Measurements from ENCODE around the gene PLXNC1. TPM values are rescaled to one million over a fixed set of nuclear protein-coding genes. Genes with fewer than 3 reads are reported as not detected.

Gene PLXNC1
- polyA plus RNA-seq, 3 donors from 2014 or later, result 2.3 to 3.3 (median 2.5) TPM

GRCh38 chr12:94184995-94185719, 36.8 kb downstream of the PLXNC1 start:
- peaks cover 0 to 7% (median 7%) of the 10 kb centered on the region in 3 donors for H3K27me3 Mint-ChIP-seq (ENCODE audit: low read depth in 3 of 3)
- no peak overlapping the region for H3K27ac Mint-ChIP-seq
- DNase-seq, result no peak
- H3K9me3 Mint-ChIP-seq, result no peaks in the 10 kb centered on the region
- H3K4me1 Mint-ChIP-seq, result peaks cover 17 to 31% of the 10 kb centered on the region in 2 donors
- no peak overlapping the region for H3K4me3 Mint-ChIP-seq
- peaks cover 8 to 11% (median 9%) of the 10 kb centered on the region in 3 donors for H3K36me3 Mint-ChIP-seq

GRCh38 chr12:94185801-94186200, 37.4 kb downstream of the PLXNC1 start:
- peaks cover 10 to 25% of the 10 kb centered on the region in 2 donors for H3K4me1 Mint-ChIP-seq
- no peak for DNase-seq
- no peak overlapping the region for H3K27ac Mint-ChIP-seq
- H3K9me3 Mint-ChIP-seq, result no peaks in the 10 kb centered on the region
- peaks cover 0 to 6% (median 5%) of the 10 kb centered on the region in 3 donors for H3K27me3 Mint-ChIP-seq (ENCODE audit: low read depth in 3 of 3)
- H3K4me3 Mint-ChIP-seq, result no peak overlapping the region
- H3K36me3 Mint-ChIP-seq, result peaks cover 11 to 14% (median 11%) of the 10 kb centered on the region in 3 donors

DNA sequence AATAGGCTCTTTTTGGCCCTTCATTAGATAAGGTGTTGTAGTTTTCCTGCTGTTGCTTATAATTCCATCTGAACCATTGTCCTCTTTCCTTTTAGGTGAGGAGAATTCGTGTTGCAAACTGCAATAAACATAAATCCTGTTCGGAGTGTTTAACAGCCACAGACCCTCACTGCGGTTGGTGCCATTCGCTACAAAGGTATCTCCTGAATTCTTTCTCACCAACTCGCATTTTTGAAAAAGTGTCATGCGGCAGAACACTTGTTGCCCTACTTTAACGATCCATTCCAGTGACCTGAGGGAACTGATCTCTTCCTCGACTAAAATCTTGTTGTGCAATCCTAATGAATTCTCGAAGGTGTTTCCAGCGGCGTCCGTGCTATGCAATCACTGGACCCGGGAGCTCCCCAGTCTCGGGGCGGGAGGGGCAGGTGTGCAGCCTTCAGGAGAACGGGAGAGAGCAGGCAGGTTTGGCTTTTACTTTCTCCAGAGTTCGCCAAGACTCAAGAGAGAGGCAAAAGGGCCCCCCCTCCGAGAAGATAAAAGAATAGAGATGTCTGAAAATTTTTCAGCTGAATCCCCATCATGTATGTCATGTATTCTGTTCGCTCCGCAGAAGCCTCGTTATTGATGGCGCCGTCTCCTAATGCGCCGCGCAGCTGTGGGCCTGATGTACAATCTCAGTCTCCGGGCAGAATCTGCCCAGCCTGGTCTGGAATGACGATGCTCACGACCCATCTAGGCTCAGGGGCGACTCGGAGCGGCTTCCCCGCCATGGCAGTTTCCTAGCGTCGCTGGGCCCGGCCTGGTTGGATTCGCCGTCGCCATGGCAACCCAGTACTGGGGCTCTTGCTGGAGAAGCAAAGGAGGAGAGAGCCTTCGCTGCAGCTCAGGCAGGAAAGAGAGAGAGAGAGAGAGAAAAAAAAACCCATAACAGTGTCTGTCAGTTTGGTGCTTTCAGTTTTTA, 38.2 kb downstream of the PLXNC1 start:
- no peak for DNase-seq
- H3K27ac Mint-ChIP-seq, result peak overlapping the region in 1 of 6 donors; percentile 66

DNA sequence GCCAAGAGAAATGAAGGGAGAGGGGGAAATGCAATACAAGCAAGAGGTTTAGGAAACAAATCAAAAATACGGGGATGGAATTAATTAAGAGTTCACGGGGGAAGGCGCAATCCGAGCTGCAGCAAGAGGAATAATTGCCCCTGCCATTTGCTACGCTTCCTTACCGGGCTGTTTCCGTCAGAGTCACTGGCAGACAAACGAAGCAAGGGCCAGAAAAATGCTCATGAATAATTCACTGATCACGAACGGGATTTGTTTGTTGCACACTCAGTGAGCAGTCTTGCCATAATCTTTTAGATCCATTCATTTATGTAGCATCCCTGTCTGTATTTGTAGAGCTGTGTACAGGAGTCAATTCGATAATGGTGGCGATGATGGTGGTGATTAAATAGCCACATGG, 39.0 kb downstream of the PLXNC1 start:
- peaks cover 0 to 12% of the 10 kb centered on the region in 2 donors for H3K4me1 Mint-ChIP-seq
- H3K27me3 Mint-ChIP-seq (ENCODE audit: low read depth in 3 of 3), result peaks cover 0 to 3% (median 0%) of the 10 kb centered on the region in 3 donors
- H3K27ac Mint-ChIP-seq, result no peak overlapping the region
- no peaks in the 10 kb centered on the region for H3K9me3 Mint-ChIP-seq
- DNase-seq, result no peak
- H3K36me3 Mint-ChIP-seq, result peaks cover 12 to 22% (median 15%) of the 10 kb centered on the region in 3 donors
- no peak overlapping the region for H3K4me3 Mint-ChIP-seq

More for the DNA sequence above, 38.2 kb downstream of the PLXNC1 start:
- Mint-ChIP-seq H3K9me3 (no peaks in the 10 kb centered on the region), H3K36me3 (peaks cover 11 to 17% (median 12%) of the 10 kb centered on the region in 3 donors), H3K4me1 (peaks cover 4 to 17% of the 10 kb centered on the region in 2 donors), H3K4me3 (no peak overlapping the region), H3K27me3 (ENCODE audit: low read depth in 3 of 3) (peaks cover 0 to 3% (median 2%) of the 10 kb centered on the region in 3 donors)

- peaks cover 0 to 4% (median 0%) of the 10 kb centered on the region in 3 donors for H3K27me3 Mint-ChIP-seq (ENCODE audit: low read depth in 3 of 3)
- H3K9me3 Mint-ChIP-seq, result no peaks in the 10 kb centered on the region
- H3K4me3 Mint-ChIP-seq, result peak overlapping the region in 1 of 5 donors; percentile 0
- DNase-seq, result no peak
- peaks cover 19 to 35% (median 21%) of the 10 kb centered on the region in 3 donors for H3K36me3 Mint-ChIP-seq
- H3K4me1 Mint-ChIP-seq, result peaks cover 23 to 32% of the 10 kb centered on the region in 2 donors
- no peak overlapping the region for H3K27ac Mint-ChIP-seq
These were observed 42.2 kb downstream of the PLXNC1 start for GRCh38 chr12:94190623-94191022.

GRCh38 chr12:94191023-94191422, 42.6 kb downstream of the PLXNC1 start:
- H3K4me3 Mint-ChIP-seq, result no peak overlapping the region
- H3K27me3 Mint-ChIP-seq (ENCODE audit: low read depth in 3 of 3), result peaks cover 0 to 4% (median 0%) of the 10 kb centered on the region in 3 donors
- H3K27ac Mint-ChIP-seq, result no peak overlapping the region
- no peaks in the 10 kb centered on the region for H3K9me3 Mint-ChIP-seq
- H3K4me1 Mint-ChIP-seq, result peaks cover 24 to 36% of the 10 kb centered on the region in 2 donors
- H3K36me3 Mint-ChIP-seq, result peaks cover 20 to 35% (median 23%) of the 10 kb centered on the region in 3 donors
- DNase-seq, result no peak

GRCh38 chr12:94191811-94192210, 43.4 kb downstream of the PLXNC1 start:
- DNase-seq, result no peak
- H3K27me3 Mint-ChIP-seq (ENCODE audit: low read depth in 3 of 3), result peaks cover 0 to 4% (median 0%) of the 10 kb centered on the region in 3 donors
- H3K4me3 Mint-ChIP-seq, result no peak overlapping the region
- peaks cover 24 to 39% of the 10 kb centered on the region in 2 donors for H3K4me1 Mint-ChIP-seq
- H3K9me3 Mint-ChIP-seq, result no peaks in the 10 kb centered on the region
- H3K36me3 Mint-ChIP-seq, result peaks cover 15 to 30% (median 25%) of the 10 kb centered on the region in 3 donors
- no peak overlapping the region for H3K27ac Mint-ChIP-seq

DNA sequence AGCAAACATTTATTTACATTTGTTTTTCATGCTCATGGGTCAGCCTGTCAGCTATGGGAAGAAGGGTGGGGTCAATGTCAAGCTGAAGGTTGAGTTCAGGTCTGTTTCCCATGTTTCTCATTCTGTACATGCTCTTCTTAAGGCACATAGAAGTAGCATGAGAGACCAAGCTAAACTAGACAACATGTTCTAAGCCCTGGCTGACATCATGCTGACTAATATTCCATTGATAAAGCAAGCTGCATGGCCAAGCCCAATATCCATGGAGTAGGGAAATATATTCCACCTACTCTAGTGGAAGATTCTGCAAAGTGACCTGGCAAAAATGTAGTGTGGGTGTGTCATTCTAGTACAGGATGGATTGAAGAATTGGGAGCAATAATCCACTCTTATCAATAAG, 44.1 kb downstream of the PLXNC1 start:
- Mint-ChIP-seq H3K36me3 (peaks cover 15 to 30% (median 25%) of the 10 kb centered on the region in 3 donors), H3K4me3 (no peak overlapping the region), H3K9me3 (no peaks in the 10 kb centered on the region), H3K27me3 (ENCODE audit: low read depth in 3 of 3) (peaks cover 0 to 4% (median 0%) of the 10 kb centered on the region in 3 donors), H3K27ac (no peak overlapping the region), H3K4me1 (peaks cover 24 to 39% of the 10 kb centered on the region in 2 donors)
- no peak for DNase-seq

DNA sequence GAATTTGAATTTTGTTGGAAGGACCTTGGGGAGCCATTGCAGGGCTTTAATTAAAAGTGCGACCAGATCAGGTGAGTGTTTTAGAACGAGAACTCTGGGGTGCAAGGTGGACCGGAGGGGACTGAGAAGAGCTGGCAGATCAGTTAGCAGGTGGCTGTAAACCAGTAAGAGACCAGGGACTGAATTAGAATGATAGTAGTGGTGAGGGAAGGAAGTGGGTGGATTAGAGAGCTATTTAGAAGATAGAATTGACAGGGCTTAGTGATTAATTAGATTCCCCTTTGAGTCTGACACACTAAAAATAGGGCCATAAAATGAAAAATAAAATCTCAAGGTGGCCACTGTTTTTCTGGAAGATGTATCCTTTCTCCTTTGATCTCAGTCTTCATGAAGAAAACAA, 44.8 kb downstream of the PLXNC1 start:
- H3K4me1 Mint-ChIP-seq, result peaks cover 24 to 39% of the 10 kb centered on the region in 2 donors
- no peak overlapping the region for H3K4me3 Mint-ChIP-seq
- peaks cover 0 to 4% (median 0%) of the 10 kb centered on the region in 3 donors for H3K27me3 Mint-ChIP-seq (ENCODE audit: low read depth in 3 of 3)
- peak overlapping the region in 2 of 6 donors; percentile 24 to 41 for H3K27ac Mint-ChIP-seq
- peaks cover 15 to 30% (median 25%) of the 10 kb centered on the region in 3 donors for H3K36me3 Mint-ChIP-seq
- no peaks in the 10 kb centered on the region for H3K9me3 Mint-ChIP-seq
- no peak for DNase-seq

DNA sequence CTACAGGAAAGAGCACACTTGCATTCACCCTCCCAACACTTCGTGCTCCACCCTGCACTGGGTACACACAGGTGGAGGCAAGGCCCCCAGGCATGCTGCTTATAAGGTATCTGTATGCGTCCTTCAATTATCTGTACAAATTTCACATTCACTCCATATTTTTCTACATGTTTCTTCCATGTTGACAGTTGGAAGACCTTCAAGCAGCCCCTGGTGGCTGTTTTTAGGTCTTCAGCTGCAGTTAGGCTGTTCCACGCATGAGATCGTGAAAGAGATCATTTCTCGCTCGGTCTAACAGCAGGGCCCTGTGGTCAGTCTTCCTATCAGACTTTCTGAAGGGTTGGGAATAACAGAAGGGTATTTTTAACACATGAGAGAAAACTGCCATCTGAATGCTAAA, 47.1 kb downstream of the PLXNC1 start:
- DNase-seq, result no peak
- Mint-ChIP-seq H3K36me3 (peaks cover 19 to 33% (median 25%) of the 10 kb centered on the region in 3 donors), H3K27me3 (ENCODE audit: low read depth in 3 of 3) (peaks cover 0 to 4% (median 0%) of the 10 kb centered on the region in 3 donors), H3K9me3 (no peaks in the 10 kb centered on the region), H3K4me1 (peaks cover 24 to 39% of the 10 kb centered on the region in 2 donors), H3K27ac (peak overlapping the region in 1 of 6 donors; percentile 32), H3K4me3 (peak overlapping the region in 1 of 5 donors; percentile 15)

GRCh38 chr12:94198469-94198868, 50.1 kb downstream of the PLXNC1 start:
- Mint-ChIP-seq H3K27me3 (ENCODE audit: low read depth in 3 of 3) (peaks cover 0 to 2% (median 0%) of the 10 kb centered on the region in 3 donors), H3K9me3 (no peaks in the 10 kb centered on the region), H3K27ac (no peak overlapping the region), H3K4me3 (no peak overlapping the region), H3K4me1 (peaks cover 28 to 42% of the 10 kb centered on the region in 2 donors), H3K36me3 (peaks cover 13 to 19% (median 14%) of the 10 kb centered on the region in 3 donors)
- DNase-seq, result no peak

GRCh38 chr12:94198872-94199271, 50.5 kb downstream of the PLXNC1 start:
- no peak for DNase-seq
- Mint-ChIP-seq H3K27me3 (ENCODE audit: low read depth in 3 of 3) (peaks cover 0 to 2% (median under 1%) of the 10 kb centered on the region in 3 donors), H3K36me3 (peaks cover 9 to 15% (median 10%) of the 10 kb centered on the region in 3 donors), H3K27ac (peak overlapping the region in 1 of 6 donors; percentile 42), H3K9me3 (no peaks in the 10 kb centered on the region), H3K4me3 (no peak overlapping the region), H3K4me1 (peaks cover 28 to 42% of the 10 kb centered on the region in 2 donors)

GRCh38 chr12:94200069-94200468, 51.7 kb downstream of the PLXNC1 start:
- peaks cover 8 to 13% (median 9%) of the 10 kb centered on the region in 3 donors for H3K36me3 Mint-ChIP-seq
- no peaks in the 10 kb centered on the region for H3K9me3 Mint-ChIP-seq
- peak overlapping the region in 1 of 6 donors; percentile 35 for H3K27ac Mint-ChIP-seq
- H3K4me3 Mint-ChIP-seq, result no peak overlapping the region
- H3K4me1 Mint-ChIP-seq, result peaks cover 31 to 44% of the 10 kb centered on the region in 2 donors
- peaks cover 0 to 2% (median 2%) of the 10 kb centered on the region in 3 donors for H3K27me3 Mint-ChIP-seq (ENCODE audit: low read depth in 3 of 3)
- DNase-seq, result no peak

All from immature natural killer cell (primary cell).